HG02852 (cell line): ENCODE results near the gene CCDC183.
"Not testable (repeated sequence)": the region's sequence is repeated elsewhere in the genome, so short reads cannot be mapped to it uniquely, and the experiment has no call there.

Source experiments
- ATAC-seq: cut with Tn5 transposase; IDR thresholded peaks from one replicate; pipeline ENCODE4 v1.9.1; 2021; ENCODE audit warnings: mild to moderate bottlenecking, moderate library complexity; ENCODE audit not compliant: unreplicated experiment

CCDC183 gene

DNA sequence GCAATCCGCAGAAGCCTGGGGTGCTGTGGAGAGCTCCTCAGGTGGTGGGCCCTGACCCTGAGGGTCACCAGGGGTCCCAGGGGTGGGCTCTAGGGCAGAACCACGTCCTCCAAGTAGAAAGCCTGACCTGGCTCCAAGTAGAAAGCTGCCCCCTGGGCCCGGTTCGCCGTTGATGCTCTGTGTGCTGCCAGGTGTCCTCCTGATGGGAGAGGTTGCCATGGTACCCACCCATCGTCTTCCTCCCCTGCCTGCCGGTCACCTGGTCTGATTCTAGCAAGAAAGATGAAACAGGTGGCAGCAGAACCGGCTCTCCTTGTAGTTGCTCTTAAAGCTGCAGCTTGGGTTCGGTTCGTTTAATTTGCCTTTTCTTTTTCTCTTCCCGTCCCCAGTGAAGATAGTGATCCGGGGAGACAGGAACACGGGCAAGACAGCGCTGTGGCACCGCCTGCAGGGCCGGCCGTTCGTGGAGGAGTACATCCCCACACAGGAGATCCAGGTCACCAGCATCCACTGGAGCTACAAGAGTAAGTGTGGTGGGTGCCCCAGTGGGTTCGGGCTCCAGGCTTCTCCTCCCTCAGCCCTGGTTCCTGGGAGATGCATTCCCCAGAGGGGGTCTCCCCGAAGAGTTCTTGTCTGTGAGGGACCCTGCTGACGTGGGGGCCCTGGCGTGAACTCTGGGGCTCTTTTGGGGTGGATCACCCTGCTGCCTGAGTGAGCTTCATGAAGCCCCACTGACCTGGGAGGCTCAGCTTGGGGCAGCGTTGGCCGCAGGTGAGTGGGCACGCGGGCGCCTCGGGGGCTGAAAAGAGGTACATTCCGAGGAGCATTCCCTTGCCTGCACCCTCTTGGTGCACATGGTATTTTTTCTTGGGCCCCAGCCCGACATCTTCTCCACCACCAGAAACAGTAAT lies 27.3 kb downstream of the CCDC183 start:
- no peak for ATAC-seq

DNA sequence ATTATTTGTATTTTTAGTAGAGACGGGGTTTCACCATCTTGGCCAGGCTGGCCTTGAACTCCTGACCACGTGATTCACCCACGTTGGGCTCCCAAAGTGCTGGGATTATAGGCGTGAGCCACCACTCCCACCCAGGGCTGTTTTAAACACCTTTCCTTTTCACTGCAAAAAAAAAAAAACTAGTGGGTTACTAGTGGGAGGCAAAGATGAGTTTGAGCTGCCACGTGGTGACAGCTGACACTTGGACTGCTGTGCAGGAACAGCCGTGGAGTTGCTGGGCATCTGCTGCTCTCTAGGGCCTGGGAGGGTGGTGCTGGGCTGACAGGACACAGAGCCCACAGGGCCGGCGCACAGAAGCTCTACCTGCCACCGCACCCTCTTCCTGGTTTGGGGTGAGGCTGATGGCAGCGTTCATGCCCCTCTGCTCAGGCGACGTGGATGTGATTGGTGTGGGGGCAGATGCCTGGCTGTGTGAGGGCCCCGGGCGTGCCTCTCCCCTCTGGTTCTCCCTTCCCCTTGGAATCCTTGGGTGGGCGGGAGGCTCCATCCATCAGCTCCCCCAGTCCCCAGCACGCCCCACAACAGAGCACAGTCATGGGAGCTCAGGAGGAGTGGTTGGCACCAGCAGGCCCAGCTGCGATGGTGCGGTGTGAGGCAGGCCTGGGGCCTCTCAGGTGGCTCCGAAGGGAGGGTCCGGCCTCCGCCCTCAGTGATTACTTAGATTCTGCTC lies 28.5 kb downstream of the CCDC183 start:
- ATAC-seq: no peak

DNA sequence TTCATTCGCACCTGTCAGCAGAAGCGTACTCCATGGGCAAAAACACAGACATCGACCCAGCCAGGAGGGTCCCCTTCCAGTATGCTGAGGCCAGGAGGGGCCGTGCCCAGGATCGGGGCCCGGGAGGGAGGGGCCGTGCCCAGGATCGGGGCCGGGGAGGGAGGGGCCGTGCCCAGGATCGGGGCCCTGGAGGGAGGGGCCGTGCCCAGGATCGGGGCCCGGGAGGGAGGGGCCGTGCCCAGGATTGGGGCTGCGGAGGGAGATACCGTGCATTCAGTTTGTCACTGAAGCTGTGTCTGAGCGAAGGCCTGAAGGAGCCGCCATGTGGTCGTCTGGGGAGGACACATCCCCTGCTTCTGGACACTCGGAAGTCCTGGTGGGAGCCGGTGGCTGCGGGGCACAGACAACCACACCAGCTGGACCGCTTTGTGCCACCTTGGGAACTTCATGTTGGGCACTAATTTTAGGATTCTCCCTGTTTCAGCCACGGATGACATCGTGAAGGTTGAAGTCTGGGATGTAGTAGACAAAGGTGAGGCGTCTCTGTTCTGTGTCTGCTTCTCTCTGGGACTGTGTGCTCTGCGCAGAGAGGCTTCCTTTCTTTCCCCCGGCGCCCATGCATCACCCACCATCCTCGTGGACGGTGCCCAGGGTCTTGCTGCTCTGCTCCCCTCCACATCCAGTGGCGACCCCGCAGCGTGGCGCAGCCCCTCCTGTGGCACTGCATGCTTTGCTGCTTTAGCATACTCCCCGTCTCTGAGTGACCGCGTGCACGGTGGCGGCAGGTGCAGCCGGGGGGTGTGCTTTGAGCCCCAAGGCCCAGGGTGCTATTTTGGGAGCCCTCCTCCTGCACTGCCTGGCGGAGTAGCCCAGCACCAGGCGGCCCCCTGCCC lies 29.4 kb downstream of the CCDC183 start:
- no peak for ATAC-seq

DNA sequence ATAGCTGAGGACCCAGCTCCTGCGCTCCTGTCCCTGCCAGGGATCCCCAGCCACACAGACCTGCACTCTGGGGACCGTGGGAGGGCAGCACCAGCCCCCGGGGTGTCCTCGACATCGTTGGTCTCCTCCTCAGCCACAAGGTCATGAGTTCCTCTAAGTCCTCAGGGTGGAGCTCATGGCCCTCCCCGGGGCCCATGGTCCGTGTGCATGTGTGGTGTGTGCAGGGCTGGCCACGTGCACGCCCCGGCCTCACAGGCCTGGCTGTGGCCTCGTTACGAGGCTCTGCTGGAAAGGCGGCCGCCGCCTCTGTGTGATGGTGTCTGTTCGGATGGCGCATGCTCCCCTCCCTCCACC lies 30.0 kb downstream of the CCDC183 start:
- no peak for ATAC-seq

DNA sequence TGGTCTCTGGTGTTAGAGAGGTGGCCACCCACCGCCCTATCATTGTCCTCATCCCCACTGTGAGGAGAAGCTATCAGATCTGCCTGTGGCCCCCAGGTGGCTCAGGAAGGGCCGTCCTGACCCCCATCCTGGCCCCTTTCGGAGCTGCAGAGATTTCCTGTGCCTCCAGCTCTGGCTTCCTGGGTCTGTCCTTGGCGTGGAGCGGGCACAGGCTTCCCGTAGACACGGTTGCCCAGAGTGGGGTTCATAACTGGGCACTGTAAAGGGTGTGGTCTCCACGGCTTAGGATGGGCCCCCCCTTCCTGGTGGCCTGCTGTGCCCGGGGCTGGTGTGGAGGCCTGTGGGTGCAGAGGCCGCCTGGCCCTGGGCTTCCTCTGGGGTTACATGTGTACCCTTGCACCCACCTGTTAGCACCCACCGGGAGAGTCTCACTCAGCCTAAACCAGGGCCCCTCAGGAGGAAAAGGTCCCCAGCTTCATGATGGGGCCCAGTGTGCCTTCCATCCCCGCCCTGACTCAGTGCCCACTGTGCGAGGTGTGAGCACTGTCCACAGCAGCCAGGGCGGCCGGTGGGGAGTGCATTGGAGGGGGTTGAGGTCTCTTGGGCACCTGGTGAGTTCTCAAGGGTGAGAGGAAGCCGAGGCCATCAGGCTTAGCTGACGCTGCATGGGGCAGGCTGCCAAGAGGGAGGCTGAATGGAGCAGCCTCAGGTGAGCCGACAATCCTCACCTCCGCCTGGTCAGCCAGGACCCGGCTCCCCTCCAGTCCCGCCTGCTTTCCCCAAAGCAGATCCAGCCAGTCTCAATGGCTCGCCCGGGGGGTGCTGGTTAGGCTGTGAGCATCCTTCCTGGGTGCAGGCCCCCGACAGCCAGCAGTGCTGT lies 30.8 kb downstream of the CCDC183 start:
- ATAC-seq: no peak

DNA sequence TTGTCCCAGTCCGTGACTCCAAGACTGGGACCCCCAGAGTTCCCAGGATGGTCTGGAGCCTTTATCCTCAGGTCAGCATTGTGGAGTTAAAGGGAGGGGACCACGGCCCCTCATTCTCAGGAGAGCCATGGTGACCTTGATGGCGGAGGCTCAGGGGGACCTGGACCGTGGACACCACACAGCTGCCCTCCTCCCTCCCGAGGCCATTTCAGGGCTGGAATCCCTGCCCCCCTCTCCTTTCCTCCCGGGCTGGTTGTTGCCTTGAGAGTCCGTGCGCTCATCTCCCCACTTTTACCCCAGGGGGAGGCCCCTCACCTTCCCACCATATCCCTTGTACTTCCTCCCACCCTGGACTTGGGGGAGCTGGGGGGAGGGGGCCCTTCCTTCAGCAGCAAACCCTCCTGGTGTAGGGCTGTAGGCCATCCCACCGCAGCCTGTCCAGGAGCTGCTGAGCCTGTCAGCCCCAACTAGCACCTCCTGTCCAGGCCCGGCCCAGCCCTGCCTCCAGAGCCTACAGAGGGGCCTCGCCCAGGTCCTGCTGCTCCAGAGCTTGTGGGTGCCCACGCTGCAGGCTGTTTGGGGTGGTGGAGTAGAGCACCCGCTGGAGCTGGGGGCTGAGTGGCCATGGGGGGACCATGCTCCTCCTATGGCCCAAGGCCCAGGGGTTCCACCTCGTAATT lies 31.8 kb downstream of the CCDC183 start:
- ATAC-seq: no peak

DNA sequence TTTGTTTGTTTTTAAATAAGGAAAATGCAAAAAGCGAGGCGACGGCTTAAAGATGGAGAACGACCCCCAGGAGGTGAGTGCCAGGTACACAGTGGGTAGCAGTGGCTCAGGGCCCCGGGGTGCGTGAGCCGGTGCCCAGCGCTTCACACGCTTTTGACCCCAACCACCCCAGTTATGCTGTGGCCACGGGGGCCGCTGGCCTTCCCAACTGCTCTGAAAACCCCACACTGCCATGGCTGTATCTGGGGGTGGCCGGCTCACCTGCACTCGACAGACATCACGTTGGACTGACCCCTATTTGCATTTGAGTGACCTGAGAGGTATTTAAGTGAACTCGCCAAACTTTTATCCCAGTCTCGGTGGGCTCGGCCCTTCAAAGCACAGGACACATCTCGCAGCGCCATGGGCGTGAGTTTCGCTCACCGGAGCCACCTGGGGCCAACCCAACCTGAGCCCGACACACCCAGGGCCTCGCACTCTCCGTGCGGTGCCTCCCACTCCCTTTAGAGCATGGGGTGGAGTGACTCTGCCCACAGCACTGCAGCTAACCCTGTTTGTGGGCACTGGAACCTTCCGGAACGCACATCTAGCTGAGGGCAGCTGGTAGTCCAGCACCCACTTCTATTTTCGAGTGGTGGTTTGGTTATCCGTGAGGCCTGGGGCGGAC lies 32.5 kb downstream of the CCDC183 start:
- no peak for ATAC-seq

DNA sequence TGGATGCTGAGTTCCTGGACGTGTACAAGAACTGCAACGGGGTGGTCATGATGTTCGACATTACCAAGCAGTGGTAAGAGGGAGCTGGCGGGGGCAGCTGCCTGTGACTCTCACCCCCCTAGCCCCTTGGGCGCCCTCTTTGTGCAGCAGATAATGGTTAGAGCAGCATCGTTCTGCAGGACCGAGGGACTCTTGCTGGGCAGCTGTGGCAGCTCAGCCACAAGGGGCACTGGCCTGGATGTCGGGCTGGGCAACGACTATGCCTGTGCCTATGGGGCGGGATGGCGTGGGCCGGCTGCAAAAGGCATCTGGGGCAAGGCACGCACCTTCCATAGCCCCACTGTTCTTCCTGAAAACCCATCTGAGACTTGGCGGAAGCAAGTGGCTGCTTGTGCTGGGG lies 33.3 kb downstream of the CCDC183 start:
- no peak for ATAC-seq

DNA sequence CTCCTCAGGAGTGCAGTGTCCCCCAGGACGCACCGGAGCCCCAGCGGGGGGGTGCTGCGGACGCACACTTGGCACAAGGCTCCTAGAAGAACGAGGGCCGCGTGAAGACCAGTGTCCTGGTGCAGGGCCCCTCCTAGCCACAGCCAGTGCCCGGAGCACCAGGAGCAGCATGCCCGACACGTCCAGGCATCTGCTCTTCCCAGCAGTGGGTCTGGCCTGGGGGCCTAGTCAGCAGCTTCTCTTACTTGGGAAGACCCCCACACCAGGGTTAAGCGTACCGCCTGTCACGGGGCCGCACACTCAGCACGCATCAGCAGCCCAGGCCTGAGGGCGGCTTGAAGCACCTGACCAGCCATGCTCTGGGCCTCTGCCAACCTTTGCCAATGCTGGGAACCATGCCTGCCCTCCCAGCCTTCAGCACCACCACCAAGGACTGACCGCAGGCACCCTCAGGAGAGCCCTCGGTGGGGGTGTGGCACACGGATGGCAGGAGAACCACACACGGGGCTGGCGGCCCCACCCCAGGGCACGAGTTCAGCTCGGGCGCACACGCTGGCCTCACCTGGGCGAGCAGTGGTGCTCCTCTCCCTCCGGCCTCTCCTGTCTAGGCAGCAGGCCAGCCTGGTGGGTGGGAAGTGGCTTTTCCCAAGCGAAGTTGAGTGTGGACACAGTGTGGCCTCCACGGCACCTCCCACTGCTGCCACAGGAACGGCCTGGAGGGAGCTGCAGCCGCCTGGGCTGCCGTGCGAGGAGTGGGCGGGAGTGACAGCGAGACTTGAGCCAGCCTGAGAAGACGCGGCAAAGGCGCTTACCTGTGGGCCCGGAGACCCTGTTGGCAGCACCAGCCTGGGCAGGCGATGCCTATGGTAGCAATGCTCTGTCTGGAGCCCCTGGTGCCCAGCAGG lies 34.1 kb downstream of the CCDC183 start:
- ATAC-seq: no peak

DNA sequence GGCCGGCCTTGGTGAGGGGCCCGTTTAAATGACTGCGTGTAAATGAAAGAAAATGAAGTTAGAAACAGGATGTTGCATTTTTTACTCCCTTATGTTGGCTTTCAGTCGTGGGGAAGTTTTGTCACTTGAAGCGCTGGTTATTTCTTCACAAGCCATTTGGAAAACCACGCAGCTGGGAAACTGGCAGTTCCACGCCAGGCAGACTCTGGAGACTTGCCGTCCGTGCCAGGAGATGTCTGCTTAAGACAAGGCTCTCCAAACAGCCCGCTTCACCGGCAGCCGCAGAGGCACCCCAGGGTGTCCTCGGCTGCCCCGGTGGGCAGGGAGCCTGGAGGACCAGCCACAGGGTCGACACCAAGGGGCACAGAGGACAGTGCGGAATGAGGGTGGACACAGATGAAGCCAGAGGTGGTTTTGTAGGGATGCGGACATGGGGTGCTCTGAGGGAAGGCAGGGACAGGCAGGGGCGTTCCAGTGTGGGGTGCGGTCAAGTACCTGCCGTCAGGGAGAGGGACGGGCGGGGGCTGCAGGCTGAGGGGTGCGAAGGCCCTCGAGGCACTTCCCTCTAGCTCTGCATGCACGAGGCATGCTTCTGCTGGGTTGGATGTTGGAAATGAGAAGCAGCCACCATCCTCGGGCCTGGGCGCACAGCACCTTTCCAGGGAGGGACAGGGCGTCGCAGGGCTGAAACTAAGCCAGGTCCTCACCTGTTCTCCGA lies 35.0 kb downstream of the CCDC183 start:
- no peak for ATAC-seq

DNA sequence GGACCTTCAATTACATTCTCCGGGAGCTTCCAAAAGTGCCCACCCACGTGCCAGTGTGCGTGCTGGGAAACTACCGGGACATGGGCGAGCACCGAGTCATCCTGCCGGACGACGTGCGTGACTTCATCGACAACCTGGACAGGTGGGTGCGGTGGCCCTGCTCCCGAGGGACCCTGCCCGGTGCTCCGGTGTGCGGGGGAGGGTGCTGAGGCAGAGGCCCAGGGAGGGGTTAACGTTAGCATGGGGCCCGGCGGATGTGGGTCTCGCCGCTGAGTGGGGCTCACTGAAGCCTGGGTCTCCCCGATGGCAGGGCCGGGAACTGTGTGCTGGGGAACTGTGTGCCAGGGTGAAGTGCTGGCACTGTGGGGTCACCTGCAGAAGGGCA lies 35.6 kb downstream of the CCDC183 start:
- no peak for ATAC-seq

DNA sequence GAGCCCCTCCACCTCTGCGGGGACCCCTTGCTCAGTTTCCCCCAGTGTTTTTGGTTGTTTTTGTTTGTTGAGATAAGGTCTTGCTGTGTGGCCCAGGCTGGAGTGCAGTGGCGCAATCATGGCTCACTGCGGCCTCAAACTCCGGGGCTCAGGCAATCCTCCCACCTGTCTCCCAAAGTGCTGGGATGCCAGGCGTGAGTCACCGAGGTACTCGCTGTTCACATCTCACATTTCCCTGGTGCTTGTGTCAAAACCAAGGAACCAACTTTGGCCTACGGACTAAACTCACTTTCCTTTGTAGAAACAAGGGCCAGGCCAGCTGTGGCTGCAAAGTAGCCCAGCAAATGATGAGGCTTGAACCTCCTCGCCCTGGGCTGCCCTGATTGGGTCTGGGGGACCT lies 36.4 kb downstream of the CCDC183 start:
- ATAC-seq: no peak

DNA sequence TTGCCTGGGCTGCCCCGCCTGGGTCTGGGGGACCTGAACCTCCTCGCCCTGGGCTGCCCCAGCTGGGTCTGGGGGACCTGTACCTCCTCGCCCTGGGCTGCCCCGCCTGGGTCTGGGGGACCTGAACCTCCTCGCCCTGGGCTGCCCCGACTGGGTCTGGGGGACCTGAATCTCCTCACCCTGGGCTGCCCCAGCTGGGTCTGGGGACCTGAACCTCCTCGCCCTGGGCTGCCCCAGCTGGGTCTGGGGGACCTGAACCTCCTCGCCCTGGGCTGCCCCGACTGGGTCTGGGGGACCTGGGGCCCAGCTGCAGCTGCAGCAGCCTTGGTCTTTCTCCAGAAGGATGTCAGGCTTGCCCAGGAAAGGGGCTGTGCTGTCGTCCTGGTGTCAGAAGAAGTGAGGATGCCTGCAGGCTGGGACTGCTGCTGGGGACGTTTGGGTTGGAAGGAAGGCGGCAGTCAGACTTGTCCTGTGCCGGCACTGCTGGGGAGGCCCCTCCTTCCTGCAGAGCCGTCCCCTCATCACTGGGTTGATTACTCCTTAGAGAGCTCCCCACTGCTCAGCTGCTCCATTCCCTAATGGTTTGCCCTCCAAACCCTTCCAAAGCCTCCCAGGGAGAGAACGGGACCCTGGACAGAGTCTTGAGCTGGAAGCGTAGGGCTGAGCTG lies 37.4 kb downstream of the CCDC183 start:
- ATAC-seq: not testable (repeated sequence)

DNA sequence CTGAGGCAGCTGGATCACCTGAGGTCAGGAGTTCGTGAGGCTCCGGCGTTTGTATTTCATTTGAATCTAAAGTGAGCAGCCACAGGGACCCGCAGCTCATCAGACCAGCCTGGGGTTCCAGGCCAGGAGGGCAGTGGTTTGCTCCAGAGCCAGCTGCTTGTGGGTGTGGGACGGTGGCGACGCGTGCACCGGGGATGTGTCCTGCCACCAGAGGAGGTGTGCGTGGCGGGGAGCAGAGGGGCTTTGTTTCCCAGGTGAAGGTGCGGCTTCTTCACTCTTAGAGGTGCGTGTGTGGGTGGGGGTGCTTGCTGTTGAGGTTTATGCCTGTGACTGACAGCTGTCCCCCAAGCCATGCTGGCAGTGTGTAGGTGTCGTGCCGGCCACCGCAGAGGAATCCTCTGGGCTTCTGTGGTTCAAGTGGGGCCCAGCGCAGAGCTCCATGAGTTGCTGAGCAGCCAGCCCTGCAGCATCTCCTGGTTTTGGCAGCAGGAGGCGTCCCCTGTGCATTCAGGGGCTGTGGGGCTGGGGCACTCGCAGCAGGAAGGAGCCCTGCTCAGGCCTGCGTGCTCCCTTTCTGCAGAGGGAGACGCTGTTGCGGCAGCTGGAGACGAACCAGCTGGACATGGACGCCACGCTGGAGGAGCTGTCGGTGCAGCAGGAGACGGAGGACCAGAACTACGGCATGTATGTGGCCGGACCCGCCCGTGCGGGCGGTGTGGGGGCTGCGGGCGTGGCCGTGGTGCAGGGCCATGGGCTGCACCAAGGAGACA lies 39.2 kb downstream of the CCDC183 start:
- ATAC-seq: no peak

DNA sequence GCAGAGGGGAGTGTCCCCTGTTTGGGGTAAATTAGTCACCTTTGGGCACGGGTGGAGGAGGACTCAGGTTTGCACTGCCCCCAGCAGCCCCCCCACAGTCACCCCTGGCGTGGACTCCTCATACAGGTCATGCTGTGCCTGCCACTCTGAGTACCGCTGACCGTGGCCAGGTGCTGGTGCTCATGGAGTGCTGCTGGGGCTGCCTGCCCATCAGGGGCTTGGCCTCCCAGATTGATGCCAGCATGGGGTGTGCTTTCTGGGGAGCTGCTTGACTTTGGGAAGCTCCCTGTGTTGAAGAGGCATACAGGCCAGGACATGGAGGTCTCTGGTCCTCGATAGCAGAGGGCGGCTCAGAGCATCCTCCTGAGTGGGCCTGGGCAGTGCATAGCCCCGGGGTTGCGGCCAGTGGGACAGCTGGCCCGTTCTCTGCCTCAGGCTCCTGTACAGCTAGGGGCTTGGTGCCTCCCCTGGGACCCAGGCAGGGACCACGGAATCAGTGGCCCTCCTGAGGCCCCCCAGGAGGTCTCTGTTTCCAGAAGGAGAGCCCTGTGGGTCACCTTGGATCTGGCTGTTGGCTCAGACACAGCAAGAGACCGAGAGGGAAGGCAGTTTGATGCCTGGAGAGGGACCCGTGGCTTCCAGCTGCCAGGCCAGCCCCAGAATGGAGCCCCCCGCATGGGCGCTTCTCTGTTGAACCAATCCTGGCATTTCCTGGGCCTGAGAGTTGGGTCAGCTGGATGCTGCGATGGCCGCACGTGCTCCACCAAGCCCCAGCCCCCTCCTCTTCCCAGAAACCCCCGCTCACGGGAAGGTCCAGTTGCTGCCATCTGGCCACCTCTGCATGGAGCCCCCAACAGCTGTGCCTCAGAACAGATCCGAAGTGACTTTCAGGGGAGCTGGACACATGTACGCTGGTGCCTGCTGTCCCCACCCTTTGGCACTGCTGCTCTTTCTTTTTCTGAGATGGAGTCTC lies 40.1 kb downstream of the CCDC183 start:
- ATAC-seq: no peak
